Suprapubic skin (tissue), 4 donors: ENCODE data around the gene TSR3. TPM values are rescaled to one million over a fixed set of nuclear protein-coding genes. Genes with fewer than 3 reads are reported as not detected.
"Not testable (repeated sequence)": the region's sequence is repeated elsewhere in the genome, so short reads cannot be mapped to it uniquely, and the experiment has no call there.

ENCODE experiments used
- DNase-seq, 2 donors: peaks; one replicate each; pipeline ENCODE4 v3.0.0-alpha.2; 2019; ENCODE audit warnings: low spot score in 2 of 2
- H3K27ac ChIP-seq: fragments of 200-600 bp; sonication (generic); one replicate; pipeline ENCODE4 v1.5.1; 2019
- H3K27me3 ChIP-seq: fragments of 200-600 bp; sonication (generic); one replicate; pipeline ENCODE4 v1.5.1; 2019
- H3K36me3 ChIP-seq: fragments of 200-600 bp; sonication (generic); one replicate; pipeline ENCODE4 v1.5.1; 2019
- H3K4me1 ChIP-seq: fragments of 200-600 bp; sonication (generic); one replicate; pipeline ENCODE4 v1.5.1; 2019
- H3K4me3 ChIP-seq: fragments of 200-600 bp; sonication (generic); one replicate; pipeline ENCODE4 v1.5.1; 2019; ENCODE audit warnings: mild to moderate bottlenecking
- H3K9me3 ChIP-seq: fragments of 200-600 bp; sonication (generic); one replicate; pipeline ENCODE4 v1.5.1; 2019
- CTCF ChIP-seq, 2 donors: fragments of 200-600 bp in 1 of 2; fragments of 450-650 bp in 1 of 2; sonication (generic) in 1 of 2; IDR thresholded peaks; one replicate each; pipeline ENCODE4 v1.5.1; 2016 to 2019; ENCODE audit warnings: antibody characterized with exemption in 2 of 2, mild to moderate bottlenecking in 1 of 2, moderate library complexity in 1 of 2
- EP300 ChIP-seq: sonication (generic); formaldehyde crosslinking; IDR thresholded peaks from one replicate; pipeline ENCODE4 v1.6.1; 2017; ENCODE audit warnings: antibody characterized with exemption
- POLR2A ChIP-seq, 2 donors: fragments of 450-650 bp; IDR thresholded peaks; one replicate each; pipeline ENCODE4 v1.6.1; 2017; ENCODE audit warnings: antibody characterized with exemption in 2 of 2, mild to moderate bottlenecking in 2 of 2, moderate library complexity in 2 of 2
- POLR2AphosphoS5 ChIP-seq, 3 donors: sonication (generic); formaldehyde crosslinking; IDR thresholded peaks; one replicate each; pipeline ENCODE4 v1.6.1; 2017; ENCODE audit warnings: antibody characterized with exemption in 3 of 3
- WGBS: methylation state at CpG from one replicate; pipeline ENCODE4 v1.1.5; 2018; 5-methylcytosine and 5-hydroxymethylcytosine counted together
- total RNA-seq, 4 donors: library from RNA; depleted of rRNA; stranded (reverse); fragments of >200 nt; gene quantifications; one replicate each; pipeline ENCODE4 v1.1.0, GENCODE V29; 2016

TSR3 gene
- total RNA-seq, 4 donors from 2014 or later = 48.5 to 70.2 (median 62.1) TPM

- peak; percentile 92 for DNase-seq
- Histone ChIP-seq H3K4me1 (peaks cover 35% of the 10 kb centered on the region), H3K27me3 (peaks cover 66% of the 10 kb centered on the region), H3K36me3 (no peaks in the 10 kb centered on the region), H3K4me3 (peak overlapping the region; percentile 47), H3K9me3 (no peaks in the 10 kb centered on the region), H3K27ac (peak overlapping the region; percentile 19)
- TF ChIP-seq CTCF (IDR thresholded peaks at IDR 0.05) (no peak), POLR2A (IDR thresholded peaks at IDR 0.05) (no peak), POLR2AphosphoS5 (IDR thresholded peaks at IDR 0.05) (no peak), EP300 (no peak)
- WGBS = 5% methylated on average over 22 of the region's 34 CpGs
Measured at GRCh38 chr16:1331712-1332617, 19.7 kb downstream of the TSR3 start.

- DNase-seq = no peak
- no peaks in the 10 kb centered on the region for H3K9me3 ChIP-seq
- peaks cover 58% of the 10 kb centered on the region for H3K27me3 ChIP-seq
- 47% methylated on average over 6 of the region's 22 CpGs for WGBS
- no peak for TF ChIP-seq EP300
- TF ChIP-seq CTCF (IDR thresholded peaks at IDR 0.05) = no peak
- TF ChIP-seq POLR2AphosphoS5 (IDR thresholded peaks at IDR 0.05) = no peak
- TF ChIP-seq POLR2A (IDR thresholded peaks at IDR 0.05) = no peak
- H3K4me1 ChIP-seq = peaks cover 35% of the 10 kb centered on the region
- H3K4me3 ChIP-seq = peak overlapping the region; percentile 47
- no peak overlapping the region for H3K27ac ChIP-seq
- H3K36me3 ChIP-seq = peaks cover 2% of the 10 kb centered on the region
Measured at GRCh38 chr16:1330931-1331711, 20.6 kb downstream of the TSR3 start.

- no peak for DNase-seq
- H3K27ac ChIP-seq = no peak overlapping the region
- peaks cover 51% of the 10 kb centered on the region for H3K27me3 ChIP-seq
- 100% methylated on average over 1 of the region's 17 CpGs for WGBS
- peaks cover 35% of the 10 kb centered on the region for H3K4me1 ChIP-seq
- H3K9me3 ChIP-seq = no peaks in the 10 kb centered on the region
- TF ChIP-seq CTCF (IDR thresholded peaks at IDR 0.05) (peak in 1 of 2 donors; percentile 36), POLR2A (IDR thresholded peaks at IDR 0.05) (no peak)
- peaks cover 10% of the 10 kb centered on the region for H3K36me3 ChIP-seq
- no peak overlapping the region for H3K4me3 ChIP-seq
Measured at GRCh38 chr16:1330260-1330914, 21.3 kb downstream of the TSR3 start.

GRCh38 chr16:1328961-1329360, 22.7 kb downstream of the TSR3 start:
- H3K27ac ChIP-seq, DNase-seq, H3K9me3 ChIP-seq, H3K4me3 ChIP-seq: not testable (repeated sequence)
- peaks cover 36% of the 10 kb centered on the region for H3K27me3 ChIP-seq
- H3K4me1 ChIP-seq = peaks cover 30% of the 10 kb centered on the region
- H3K36me3 ChIP-seq = peaks cover 24% of the 10 kb centered on the region
- WGBS = 87% methylated on average over 10 of the region's 10 CpGs

- Histone ChIP-seq H3K36me3 (peaks cover 32% of the 10 kb centered on the region), H3K27me3 (peaks cover 28% of the 10 kb centered on the region), H3K4me1 (peaks cover 22% of the 10 kb centered on the region)
- H3K4me3 ChIP-seq, H3K27ac ChIP-seq, DNase-seq, H3K9me3 ChIP-seq: not testable (repeated sequence)
- 87% methylated on average over 20 of the region's 20 CpGs for WGBS
Measured at GRCh38 chr16:1328136-1328535, 23.5 kb downstream of the TSR3 start.

- TF ChIP-seq EP300 (no peak), POLR2A (IDR thresholded peaks at IDR 0.05) (no peak), CTCF (IDR thresholded peaks at IDR 0.05) (no peak), POLR2AphosphoS5 (IDR thresholded peaks at IDR 0.05) (no peak)
- peaks cover 23% of the 10 kb centered on the region for H3K27me3 ChIP-seq
- no peak overlapping the region for H3K4me3 ChIP-seq
- WGBS = no CpG with 5 or more reads among the region's 5 CpGs
- H3K27ac ChIP-seq = no peak overlapping the region
- peaks cover 16% of the 10 kb centered on the region for H3K4me1 ChIP-seq
- peaks cover 38% of the 10 kb centered on the region for H3K36me3 ChIP-seq
- DNase-seq = no peak
- no peaks in the 10 kb centered on the region for H3K9me3 ChIP-seq
Measured at GRCh38 chr16:1327619-1327947, 24.1 kb downstream of the TSR3 start.
